Fibroblast of the aortic adventitia (primary cell): Measurements from ENCODE around the gene PRDX3. TPM values are rescaled to one million over a fixed set of nuclear protein-coding genes. Genes with fewer than 3 reads are reported as not detected.
A peak's percentile ranks its signal among the peaks of the same experiment; 100 is the strongest.
"Not testable (repeated sequence)": the region's sequence is repeated elsewhere in the genome, so short reads cannot be mapped to it uniquely, and the experiment has no call there.

Experiments
- DNase-seq: peaks from one replicate; pipeline ENCODE4 v3.0.0-alpha.2; 2010; ENCODE audit warnings: low read depth
- H3K4me3 ChIP-seq: 2 replicates; pipeline ENCODE4 v1.5.1; 2011; ENCODE audit warnings: low read depth, mild to moderate bottlenecking, control low read depth, low read length, moderate library complexity
- total RNA-seq: library from RNA; depleted of rRNA; stranded (reverse); fragments of >200 nt; gene quantifications from 2 replicates; pipeline ENCODE4 v1.2.3, GENCODE V29; 2012; ENCODE audit warnings: low replicate concordance
- TF ChIP-seq, protein P1 (sequence below): IDR thresholded peaks from 2 replicates; pipeline ENCODE4 v1.5.1; 2011; ENCODE audit warnings: mild to moderate bottlenecking, low read length, control low read depth, inconsistent platforms; ENCODE audit not compliant: insufficient read depth

PRDX3 gene
- total RNA-seq, 1 donor: 189 TPM

DNA sequence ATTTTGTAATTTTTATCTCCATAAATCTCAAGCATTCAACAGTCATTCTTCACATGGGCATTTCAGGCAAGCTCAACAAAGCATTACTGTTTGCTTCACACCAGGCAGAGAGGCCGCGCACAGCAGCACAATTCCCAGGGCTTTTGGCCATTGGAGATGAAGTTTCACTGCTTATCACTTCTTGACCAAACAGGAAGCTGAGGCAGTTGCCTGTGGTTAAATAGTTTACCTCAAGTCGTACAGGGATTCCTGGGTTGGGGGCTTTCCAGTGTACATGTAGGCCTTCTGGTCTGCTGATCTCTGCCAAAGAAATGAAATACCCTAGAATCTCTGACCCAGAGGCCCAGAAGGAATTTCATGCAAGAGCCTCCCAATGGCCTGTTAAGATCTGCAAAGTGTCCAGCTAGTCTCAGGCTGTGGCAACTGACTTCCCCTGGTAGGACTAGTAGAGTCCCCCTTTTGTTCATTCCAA is 11.2 kb upstream of the PRDX3 start:
- TF ChIP-seq, protein P1, sequence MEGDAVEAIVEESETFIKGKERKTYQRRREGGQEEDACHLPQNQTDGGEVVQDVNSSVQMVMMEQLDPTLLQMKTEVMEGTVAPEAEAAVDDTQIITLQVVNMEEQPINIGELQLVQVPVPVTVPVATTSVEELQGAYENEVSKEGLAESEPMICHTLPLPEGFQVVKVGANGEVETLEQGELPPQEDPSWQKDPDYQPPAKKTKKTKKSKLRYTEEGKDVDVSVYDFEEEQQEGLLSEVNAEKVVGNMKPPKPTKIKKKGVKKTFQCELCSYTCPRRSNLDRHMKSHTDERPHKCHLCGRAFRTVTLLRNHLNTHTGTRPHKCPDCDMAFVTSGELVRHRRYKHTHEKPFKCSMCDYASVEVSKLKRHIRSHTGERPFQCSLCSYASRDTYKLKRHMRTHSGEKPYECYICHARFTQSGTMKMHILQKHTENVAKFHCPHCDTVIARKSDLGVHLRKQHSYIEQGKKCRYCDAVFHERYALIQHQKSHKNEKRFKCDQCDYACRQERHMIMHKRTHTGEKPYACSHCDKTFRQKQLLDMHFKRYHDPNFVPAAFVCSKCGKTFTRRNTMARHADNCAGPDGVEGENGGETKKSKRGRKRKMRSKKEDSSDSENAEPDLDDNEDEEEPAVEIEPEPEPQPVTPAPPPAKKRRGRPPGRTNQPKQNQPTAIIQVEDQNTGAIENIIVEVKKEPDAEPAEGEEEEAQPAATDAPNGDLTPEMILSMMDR: no peak
- no peak overlapping the region for H3K4me3 ChIP-seq
- DNase-seq: peak; percentile 77

DNA sequence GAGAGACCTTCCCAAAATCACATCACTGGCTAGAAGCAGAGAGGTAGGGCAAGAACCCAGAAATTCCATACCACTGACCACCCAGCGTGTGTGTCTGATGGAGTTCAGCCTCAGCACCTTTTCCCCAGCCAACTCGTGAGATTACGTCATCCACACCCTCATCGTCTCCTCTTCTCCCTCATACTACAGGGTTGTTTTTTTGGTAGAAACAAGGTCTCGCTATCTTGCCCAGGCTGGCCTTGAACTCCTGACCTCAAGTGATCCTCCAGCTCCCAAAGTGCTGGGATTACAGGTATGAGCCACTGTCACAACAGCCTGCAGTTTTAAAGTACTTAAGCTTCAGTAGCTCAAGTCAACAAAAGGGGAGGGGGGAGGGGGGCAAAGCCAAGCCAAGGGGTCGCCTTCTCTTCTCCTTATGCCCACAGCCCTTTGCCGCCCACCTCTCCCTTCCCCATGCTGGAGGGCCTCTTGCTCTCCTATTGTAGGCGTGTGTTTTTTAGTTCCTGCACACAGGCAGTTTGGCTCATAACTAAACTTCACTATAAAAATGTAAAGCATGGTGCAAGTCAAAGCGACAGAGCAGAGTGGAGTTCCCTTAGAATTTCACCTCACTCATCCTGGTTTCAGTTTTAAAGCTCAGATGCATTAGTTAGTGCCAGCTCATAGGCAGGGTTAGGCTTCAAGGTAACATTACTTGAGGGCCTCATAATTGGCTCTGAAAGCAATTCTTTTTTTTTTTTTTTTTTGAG is 5.2 kb upstream of the PRDX3 start:
- TF ChIP-seq, protein P1: no peak
- DNase-seq: peak; percentile 45
- no peak overlapping the region for H3K4me3 ChIP-seq

DNA sequence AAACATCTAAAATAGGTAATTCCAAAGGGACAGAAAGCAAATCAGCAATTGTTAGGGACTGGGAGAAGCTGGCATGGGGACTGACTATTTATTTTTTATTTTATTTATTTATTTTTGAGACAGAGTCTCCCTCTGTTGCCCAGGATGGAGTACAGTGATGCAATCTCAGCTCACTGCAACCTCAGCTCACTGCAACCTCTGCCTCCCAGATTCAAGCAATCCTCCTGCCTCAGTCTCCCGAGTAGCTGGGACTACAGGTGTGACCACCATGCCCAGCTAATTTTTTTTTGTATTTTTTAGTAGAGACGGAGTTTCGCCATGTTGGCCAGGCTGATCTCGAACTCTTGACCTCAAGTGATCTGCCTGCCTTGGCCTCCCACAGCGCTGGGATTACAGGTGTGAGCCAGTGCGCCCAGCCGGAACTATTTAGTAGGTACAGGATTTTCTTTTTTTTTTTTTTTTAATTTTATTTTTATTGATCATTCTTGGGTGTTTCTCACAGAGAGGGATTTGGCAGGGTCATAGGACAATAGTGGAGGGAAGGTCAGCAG is 2.3 kb upstream of the PRDX3 start:
- H3K4me3 ChIP-seq, DNase-seq: not testable (repeated sequence)

DNA sequence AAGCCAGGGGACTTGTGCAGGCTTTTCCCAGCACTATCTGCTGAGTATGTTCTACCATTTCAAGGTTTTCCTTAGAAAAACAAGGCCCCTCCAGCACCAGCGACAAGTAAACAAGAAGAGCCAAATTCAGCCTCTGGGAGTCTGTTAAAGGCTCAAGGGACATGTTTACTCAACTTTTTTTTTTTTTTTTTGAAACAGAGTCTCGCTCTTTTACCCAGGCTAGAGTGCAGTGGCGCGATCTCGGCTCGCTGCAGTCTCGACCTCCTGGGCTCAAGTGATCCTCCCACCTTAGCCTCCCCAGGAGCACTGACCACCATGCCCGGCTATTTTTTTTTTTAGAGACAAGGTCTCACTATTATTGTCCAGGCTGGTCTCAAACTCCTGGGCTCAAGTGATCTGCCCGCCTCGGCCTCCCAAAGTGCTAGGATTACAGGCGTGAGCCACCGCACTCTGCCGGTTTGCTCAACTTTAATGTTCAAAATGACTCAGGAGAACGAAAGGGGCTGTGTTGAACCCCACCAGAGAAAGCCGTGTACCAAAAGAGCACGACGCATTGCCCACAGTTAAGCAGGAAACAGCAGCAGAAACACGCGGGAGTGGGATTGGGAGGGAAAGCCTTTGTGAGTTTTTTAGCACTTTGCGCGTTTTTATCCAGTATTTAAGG is 772 bp downstream of the PRDX3 start:
- no peak for DNase-seq
- peak overlapping the region; percentile 98 for H3K4me3 ChIP-seq
- TF ChIP-seq, protein P1: no peak

DNA sequence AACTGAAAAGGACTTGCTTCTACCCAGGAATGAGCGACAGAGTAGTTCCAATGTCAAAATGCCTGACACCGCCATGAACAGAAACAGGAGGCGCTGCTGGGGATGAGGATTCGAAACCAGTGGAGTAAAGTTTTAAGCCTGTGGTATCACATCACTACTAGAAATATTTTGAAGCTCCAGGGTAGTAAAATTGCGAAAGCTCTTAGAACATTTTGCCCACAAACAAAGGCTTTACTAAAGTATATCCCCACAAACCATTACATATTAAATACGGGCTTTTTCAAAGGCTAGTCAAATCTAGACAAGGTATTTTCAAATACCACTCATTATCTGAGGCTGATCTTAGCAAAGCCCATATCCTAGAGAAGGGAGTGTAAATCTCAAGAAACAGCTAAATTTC is 2.4 kb downstream of the PRDX3 start:
- no peak overlapping the region for H3K4me3 ChIP-seq
- DNase-seq: no peak
- TF ChIP-seq, protein P1: no peak

DNA sequence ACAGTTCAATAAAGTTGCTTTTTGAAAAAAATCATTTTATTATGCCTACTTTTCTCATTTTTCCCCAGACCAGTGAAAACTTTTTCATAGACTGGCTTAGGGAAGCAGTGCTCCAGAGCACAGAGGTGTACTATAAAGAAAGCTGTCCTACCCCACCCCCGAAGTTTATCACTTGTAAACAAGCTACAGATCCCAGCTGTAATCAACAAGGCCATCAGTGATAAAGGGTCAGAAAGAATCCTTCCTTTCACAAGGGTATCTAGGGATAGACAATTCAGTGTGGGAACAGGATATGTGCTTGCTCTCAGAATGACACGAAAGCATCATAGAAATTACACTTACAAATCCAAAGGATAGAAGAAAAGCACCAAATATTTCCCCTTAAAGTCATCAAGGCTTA is 4.5 kb downstream of the PRDX3 start:
- H3K4me3 ChIP-seq: no peak overlapping the region
- TF ChIP-seq, protein P1: no peak
- no peak for DNase-seq

DNA sequence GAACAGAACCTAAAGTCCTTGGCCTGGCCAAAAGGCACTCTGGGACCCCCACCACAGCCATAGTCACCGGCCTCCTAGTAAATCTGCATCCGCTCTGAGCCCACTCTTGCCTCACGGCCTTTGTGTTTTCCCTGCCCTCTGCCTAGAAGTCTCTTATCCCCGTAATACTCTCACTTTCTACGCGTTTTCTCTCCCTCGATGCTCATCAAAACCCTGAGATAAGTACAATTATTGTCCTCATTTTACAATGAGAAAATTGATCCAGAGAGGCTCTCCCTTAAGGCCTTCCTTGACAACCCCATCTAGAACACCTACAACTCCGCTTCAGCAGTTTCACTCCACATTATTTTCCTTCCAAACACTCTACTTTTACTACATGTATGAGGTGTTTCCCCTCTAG is 11.6 kb downstream of the PRDX3 start:
- H3K4me3 ChIP-seq: no peak overlapping the region
- TF ChIP-seq, protein P1: no peak
- DNase-seq: no peak
